Stimulated activated memory B cell treated with anti-CD40 and anti-IgM and Interleukin-4, amounts not matched to agents 10 μg/mL and 1 μg/mL and 100 μg/mL, for 72 hours (primary cell): ENCODE measurements around the gene MEIG1.
"Not testable (repeated sequence)": the region's sequence is repeated elsewhere in the genome, so short reads cannot be mapped to it uniquely, and the experiment has no call there.

Experiments used
- ATAC-seq: fragments of 150-1000 bp; cut with Tn5 transposase; 2 replicates; pipeline ENCODE4 v1.10.0; 2021
- H3K27ac Mint-ChIP-seq: one replicate; pipeline ENCODE4 v1.8.0; 2022; ENCODE audit warnings: mild to moderate bottlenecking, mixed read lengths
- H3K27me3 Mint-ChIP-seq: one replicate; pipeline ENCODE4 v1.8.0; 2022; ENCODE audit warnings: mixed read lengths
- H3K36me3 Mint-ChIP-seq: one replicate; pipeline ENCODE4 v1.8.0; 2022; ENCODE audit warnings: mixed read lengths
- H3K4me1 Mint-ChIP-seq: one replicate; pipeline ENCODE4 v1.8.0; 2022; ENCODE audit warnings: mixed read lengths
- H3K4me3 Mint-ChIP-seq: one replicate; pipeline ENCODE4 v1.8.0; 2022; ENCODE audit warnings: mild to moderate bottlenecking, moderate library complexity, mixed read lengths
- H3K9me3 Mint-ChIP-seq: one replicate; pipeline ENCODE4 v1.8.0; 2022; ENCODE audit warnings: mixed read lengths

MEIG1 gene, protein sequence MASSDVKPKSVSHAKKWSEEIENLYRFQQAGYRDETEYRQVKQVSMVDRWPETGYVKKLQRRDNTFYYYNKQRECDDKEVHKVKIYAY

DNA sequence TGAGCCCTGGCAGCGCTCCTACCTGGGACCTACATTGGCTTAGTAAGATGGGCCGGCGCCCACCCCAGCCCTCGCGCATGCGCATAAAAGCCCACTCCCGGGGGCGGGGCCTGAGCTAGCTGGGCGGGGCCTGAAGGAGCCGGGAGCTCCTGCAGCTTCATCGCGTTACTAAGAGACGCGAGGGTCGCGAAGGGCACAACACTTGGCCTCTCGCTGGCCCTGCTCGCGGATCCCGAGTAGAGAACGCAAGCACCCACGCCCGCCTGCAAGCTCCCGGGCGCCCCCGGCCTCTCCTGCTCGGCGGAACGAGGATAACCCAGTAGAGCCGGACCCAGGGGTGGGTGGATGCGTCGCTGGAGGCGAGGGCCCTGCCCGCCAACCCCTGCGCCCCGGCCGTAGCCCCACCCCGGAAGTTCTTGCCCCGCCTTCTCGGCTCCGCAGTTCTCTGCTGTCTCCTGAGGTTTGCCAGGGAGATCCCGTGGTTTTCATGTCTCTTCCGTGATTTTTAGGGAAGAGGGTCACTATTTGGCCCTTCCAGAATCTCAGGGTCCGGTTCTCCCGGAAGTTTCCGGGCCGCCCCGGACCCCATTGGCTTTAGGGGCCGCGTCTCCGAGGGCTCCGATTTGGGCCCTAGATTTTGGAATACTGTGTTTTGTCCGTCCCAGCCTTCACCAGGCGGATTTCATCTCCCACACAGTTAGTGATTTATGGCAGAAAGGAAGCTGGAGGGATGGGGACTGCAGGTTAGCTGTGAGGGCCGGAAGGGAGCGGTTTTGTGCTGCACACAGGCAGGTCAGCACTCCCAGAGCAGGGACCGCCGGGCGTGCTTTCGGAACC, at the start of gene MEIG1:
MEIG1 (plus strand) TSS at position 168 of the 837 bp plus-strand sequence. CDS start 7,081 bp downstream, outside the sequence.
- peak within 1 kb of the TSS; percentile 97 for H3K4me3 Mint-ChIP-seq
- peak within 1 kb of the TSS; percentile 99 for H3K27ac Mint-ChIP-seq
- ATAC-seq = peak; percentile 93
- H3K9me3 Mint-ChIP-seq = no peaks in the 10 kb centered on the region
- peaks cover 22% of the 10 kb centered on the region for H3K4me1 Mint-ChIP-seq
- no peaks in the 10 kb centered on the region for H3K36me3 Mint-ChIP-seq
- no peaks in the 10 kb centered on the region for H3K27me3 Mint-ChIP-seq

DNA sequence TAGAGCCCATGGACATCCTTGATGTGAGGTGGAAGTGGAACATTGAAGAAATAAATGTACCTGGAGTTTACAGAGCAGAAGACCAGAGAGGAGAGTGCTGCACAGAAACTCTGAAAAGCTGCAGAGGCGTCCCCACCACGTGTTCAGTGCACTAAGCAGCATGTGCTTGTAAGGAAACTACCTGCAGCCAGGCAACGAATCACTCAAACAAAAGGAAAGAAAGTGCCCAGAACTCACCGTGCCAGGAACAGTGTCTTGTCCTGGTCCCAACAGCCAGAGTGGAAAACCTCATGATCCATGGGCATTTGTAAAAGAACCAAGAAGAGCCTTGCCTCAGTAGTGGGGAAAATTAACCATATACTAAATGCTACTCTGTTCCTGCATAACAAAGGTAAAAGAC, 48.2 kb upstream of the MEIG1 start:
- peaks cover 82% of the 10 kb centered on the region for H3K36me3 Mint-ChIP-seq
- no peak overlapping the region for H3K4me3 Mint-ChIP-seq
- no peak overlapping the region for H3K27ac Mint-ChIP-seq
- H3K9me3 Mint-ChIP-seq = no peaks in the 10 kb centered on the region
- no peak for ATAC-seq
- no peaks in the 10 kb centered on the region for H3K27me3 Mint-ChIP-seq
- H3K4me1 Mint-ChIP-seq = peaks cover 11% of the 10 kb centered on the region

DNA sequence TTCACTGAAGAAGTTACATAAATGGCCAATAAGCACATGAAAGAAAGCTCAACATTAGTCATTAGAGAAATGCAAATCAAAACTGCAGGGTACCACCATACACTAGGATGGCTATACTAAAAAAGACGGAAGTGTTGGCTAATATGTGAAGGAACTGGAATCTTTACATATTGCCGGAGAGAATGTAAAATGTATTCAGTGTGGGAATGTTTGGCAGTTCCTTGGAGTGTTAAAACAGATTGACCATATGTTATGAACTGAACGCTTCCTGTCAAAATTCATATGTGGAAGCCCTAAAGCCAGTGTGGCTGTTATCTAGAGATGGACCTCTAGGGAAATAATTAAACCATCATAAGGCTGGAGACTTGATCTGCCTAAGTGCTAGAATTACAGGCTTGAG, 47.4 kb upstream of the MEIG1 start:
- peaks cover 14% of the 10 kb centered on the region for H3K4me1 Mint-ChIP-seq
- H3K27ac Mint-ChIP-seq = no peak overlapping the region
- peaks cover 90% of the 10 kb centered on the region for H3K36me3 Mint-ChIP-seq
- H3K4me3 Mint-ChIP-seq = no peak overlapping the region
- no peaks in the 10 kb centered on the region for H3K27me3 Mint-ChIP-seq
- no peaks in the 10 kb centered on the region for H3K9me3 Mint-ChIP-seq
- ATAC-seq = no peak

DNA sequence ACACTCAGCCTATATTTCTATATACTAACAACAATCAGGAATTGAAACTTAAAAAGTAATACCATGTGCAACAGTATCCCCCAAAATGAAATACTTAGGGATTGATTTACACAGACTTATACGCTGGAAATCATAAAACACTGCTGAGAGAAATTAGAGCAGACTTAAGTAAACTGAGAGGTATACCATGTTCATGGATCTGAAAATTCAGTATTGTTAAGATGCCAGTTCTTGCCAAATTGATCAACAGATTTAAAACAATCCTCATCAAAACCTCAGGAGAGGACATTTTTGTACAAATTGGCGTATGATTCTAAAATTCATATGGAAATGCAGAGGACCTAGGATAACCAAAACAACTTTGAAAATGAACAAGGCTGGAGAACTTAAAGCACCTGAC, 42.6 kb upstream of the MEIG1 start:
- no peak for ATAC-seq
- Mint-ChIP-seq H3K9me3 (no peaks in the 10 kb centered on the region), H3K27ac (no peak overlapping the region), H3K4me3 (no peak overlapping the region), H3K4me1 (peaks cover 14% of the 10 kb centered on the region), H3K36me3 (peaks cover 94% of the 10 kb centered on the region), H3K27me3 (no peaks in the 10 kb centered on the region)

DNA sequence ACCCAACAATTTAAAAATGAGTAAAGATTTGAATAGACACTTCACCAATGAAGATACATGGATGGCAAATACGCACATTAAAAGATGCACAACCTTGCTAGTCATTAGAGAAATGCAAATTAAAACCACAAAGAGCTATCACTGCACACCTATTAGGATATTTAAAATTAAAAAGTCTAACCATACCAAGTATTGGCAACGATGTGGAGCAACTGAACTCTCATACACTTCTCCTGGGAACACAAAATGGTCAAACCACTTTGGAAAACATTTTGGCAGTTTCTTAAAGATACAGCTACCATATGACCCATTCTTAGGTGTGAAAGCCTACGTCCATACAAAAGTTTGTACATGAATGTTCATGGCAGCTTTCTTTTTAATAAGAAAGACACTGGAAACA, 41.4 kb upstream of the MEIG1 start:
- no peak for ATAC-seq
- Mint-ChIP-seq H3K4me1 (peaks cover 14% of the 10 kb centered on the region), H3K9me3 (no peaks in the 10 kb centered on the region), H3K36me3 (peaks cover 95% of the 10 kb centered on the region), H3K4me3 (no peak overlapping the region), H3K27me3 (no peaks in the 10 kb centered on the region), H3K27ac (no peak overlapping the region)

DNA sequence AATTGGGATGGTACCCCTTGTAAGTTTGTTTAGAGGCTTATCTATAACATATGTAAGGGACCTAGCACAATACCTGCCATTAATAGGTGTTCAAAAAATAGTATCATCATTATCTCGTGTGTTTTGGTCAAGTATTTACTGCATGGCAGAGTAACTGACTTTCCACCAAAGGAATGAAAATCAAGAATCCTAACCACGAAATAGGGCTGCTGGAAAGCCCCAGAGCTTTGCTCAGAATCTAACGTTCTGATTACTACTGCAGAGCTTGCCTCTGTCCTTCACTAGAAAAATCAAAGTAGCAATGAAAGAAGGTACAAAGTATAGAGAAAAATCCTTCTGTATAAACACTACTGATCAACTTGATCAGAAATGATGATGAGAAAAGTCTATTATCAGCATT, 40.2 kb upstream of the MEIG1 start:
- Mint-ChIP-seq H3K9me3 (no peaks in the 10 kb centered on the region), H3K4me1 (peaks cover 14% of the 10 kb centered on the region), H3K27me3 (no peaks in the 10 kb centered on the region), H3K27ac (no peak overlapping the region), H3K4me3 (no peak overlapping the region), H3K36me3 (peaks cover 92% of the 10 kb centered on the region)
- no peak for ATAC-seq

DNA sequence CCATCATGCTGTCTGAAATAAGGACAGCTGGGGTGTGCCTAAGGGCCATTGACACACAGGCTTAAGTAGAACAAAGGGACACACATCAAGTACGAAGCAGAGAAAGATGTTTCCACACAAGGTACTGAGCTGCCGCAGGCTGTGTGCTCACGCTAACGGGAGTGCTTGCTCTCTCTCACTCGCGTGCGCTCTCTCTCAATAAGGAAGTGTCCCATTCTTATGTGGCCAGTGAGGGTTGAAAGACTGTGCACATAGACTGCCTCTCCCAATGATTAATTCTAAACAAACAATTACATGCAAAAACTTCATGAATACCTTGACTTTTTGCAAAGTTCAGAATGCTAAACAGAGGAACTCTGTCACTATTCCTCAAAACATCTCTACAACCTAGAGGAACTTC, 35.2 kb upstream of the MEIG1 start:
- ATAC-seq = no peak
- H3K27me3 Mint-ChIP-seq = no peaks in the 10 kb centered on the region
- H3K36me3 Mint-ChIP-seq = peaks cover 68% of the 10 kb centered on the region
- H3K4me1 Mint-ChIP-seq = peaks cover 28% of the 10 kb centered on the region
- no peak overlapping the region for H3K27ac Mint-ChIP-seq
- no peaks in the 10 kb centered on the region for H3K9me3 Mint-ChIP-seq
- H3K4me3 Mint-ChIP-seq = no peak overlapping the region

DNA sequence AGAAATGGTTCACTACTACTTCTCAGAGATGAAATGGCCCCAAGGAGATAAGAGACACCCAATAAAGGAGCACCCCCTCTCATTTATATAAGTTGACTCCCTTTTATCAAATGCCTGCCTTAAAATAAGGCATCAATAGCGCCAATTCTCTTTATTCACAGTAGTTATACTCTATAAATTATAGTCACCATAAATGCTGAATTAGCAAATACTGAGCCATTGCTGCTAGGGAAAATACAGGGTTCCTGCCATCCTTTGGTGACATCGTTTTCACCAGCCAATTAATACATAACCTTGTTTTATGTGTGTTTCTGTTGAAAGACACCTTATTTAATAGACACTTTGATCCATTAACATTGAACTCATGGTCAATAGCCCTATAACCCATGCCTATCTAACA, 33.9 kb upstream of the MEIG1 start:
- peaks cover 56% of the 10 kb centered on the region for H3K36me3 Mint-ChIP-seq
- H3K4me3 Mint-ChIP-seq = no peak overlapping the region
- no peak for ATAC-seq
- H3K9me3 Mint-ChIP-seq = no peaks in the 10 kb centered on the region
- peaks cover 28% of the 10 kb centered on the region for H3K4me1 Mint-ChIP-seq
- H3K27ac Mint-ChIP-seq = no peak overlapping the region
- H3K27me3 Mint-ChIP-seq = no peaks in the 10 kb centered on the region

DNA sequence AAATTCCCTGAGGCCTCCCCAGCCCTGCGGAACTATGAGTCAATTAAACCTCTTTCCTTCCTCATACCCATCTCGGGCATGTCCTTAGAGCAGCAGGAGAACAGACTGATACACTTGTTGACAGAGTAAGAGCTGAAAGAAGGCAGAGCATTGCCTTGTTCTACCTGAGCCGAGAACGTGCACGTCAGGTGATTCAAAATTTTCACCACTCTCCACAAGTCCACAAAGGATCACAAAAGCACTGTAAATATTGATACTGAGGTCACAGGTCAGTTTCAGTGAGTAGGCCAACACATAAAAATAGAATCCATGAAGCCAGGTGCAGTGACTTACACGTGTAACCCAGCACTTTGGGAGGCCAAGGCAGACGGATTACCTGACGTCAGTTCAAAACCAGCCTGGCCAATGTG, 33.1 kb upstream of the MEIG1 start:
- Mint-ChIP-seq H3K4me1 (peaks cover 28% of the 10 kb centered on the region), H3K27ac (peak overlapping the region; percentile 80), H3K4me3 (peak overlapping the region; percentile 71), H3K36me3 (peaks cover 48% of the 10 kb centered on the region), H3K9me3 (no peaks in the 10 kb centered on the region), H3K27me3 (no peaks in the 10 kb centered on the region)
- peak; percentile 58 for ATAC-seq

DNA sequence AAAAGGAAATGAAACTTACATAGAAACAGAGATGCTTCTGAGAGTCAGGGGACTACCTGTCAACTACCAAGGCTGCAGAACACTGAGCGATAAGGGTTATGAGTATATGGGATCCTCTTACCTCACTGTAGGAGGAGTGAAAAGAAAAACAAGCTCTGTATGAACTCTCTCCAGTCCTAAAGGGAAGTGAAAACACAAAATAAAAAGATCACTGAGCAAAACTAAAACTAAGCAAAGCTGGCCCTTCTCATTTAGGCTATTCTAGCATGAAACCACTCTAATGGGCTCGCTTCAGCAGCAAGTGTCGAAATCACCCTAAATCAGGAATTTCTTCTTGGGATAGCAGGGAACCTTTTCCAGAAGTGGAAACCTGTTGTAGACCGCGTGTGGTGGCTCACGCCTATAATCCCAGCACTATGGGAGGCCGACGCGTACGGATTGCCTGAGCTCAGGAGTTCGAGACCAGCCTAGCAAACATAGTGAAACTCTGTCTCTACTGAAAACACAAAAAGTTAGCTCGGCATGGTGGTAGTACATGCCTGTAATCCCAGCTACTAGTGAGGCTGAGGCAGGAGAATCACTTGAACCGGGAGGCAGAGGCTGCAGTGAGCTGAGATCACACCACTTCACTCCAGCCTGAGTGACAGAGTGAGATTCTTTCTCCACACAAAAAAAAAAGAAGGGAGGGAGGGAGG, 32.3 kb upstream of the MEIG1 start:
- peak; percentile 99 for ATAC-seq
- Mint-ChIP-seq H3K36me3 (peaks cover 47% of the 10 kb centered on the region), H3K4me1 (peaks cover 28% of the 10 kb centered on the region), H3K9me3 (no peaks in the 10 kb centered on the region), H3K4me3 (peak overlapping the region; percentile 71), H3K27ac (peak overlapping the region; percentile 80), H3K27me3 (no peaks in the 10 kb centered on the region)

DNA sequence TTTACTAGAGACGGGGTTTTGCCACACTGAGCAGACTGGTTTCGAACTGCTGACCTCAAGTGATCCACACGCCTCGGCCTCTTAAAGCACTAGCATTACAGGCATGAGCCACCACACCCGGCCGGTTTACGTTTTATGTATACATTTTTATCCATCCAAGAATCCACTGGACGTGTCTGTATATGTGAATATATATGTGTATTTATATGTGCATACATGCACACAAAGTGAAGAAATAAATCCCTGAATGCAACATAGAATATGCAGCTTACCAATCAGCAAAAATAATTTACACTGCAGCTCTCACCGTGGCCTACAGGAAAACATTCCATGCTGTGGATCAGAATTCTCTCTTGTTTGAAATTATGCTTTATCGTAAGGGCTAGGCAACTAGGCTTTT, 28.6 kb upstream of the MEIG1 start:
- ATAC-seq = no peak
- Mint-ChIP-seq H3K4me3 (no peak overlapping the region), H3K36me3 (peaks cover 35% of the 10 kb centered on the region), H3K4me1 (peaks cover 27% of the 10 kb centered on the region), H3K9me3 (no peaks in the 10 kb centered on the region), H3K27ac (no peak overlapping the region), H3K27me3 (no peaks in the 10 kb centered on the region)

DNA sequence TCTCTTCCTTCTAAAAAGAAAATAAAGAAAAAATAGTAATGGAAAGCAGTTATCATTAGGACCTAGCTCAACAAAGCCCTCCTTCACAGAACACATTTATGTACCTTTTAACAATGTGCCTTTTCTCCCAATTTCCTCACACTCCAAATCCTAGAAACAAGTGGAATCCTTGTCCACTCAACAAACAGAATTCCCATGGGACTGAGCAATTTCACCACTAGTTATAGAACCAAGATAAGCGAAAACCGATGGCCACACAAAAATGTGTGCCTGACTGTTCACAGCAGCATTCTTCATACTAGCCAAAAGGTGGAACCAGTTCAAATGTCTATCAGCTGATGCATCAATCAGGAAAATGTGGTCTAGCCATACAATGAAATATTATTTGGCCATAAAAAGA, 22.6 kb upstream of the MEIG1 start:
- Mint-ChIP-seq H3K36me3 (peaks cover 33% of the 10 kb centered on the region), H3K4me3 (no peak overlapping the region), H3K27me3 (no peaks in the 10 kb centered on the region), H3K4me1 (peaks cover 6% of the 10 kb centered on the region), H3K9me3 (no peaks in the 10 kb centered on the region), H3K27ac (no peak overlapping the region)
- ATAC-seq = no peak

DNA sequence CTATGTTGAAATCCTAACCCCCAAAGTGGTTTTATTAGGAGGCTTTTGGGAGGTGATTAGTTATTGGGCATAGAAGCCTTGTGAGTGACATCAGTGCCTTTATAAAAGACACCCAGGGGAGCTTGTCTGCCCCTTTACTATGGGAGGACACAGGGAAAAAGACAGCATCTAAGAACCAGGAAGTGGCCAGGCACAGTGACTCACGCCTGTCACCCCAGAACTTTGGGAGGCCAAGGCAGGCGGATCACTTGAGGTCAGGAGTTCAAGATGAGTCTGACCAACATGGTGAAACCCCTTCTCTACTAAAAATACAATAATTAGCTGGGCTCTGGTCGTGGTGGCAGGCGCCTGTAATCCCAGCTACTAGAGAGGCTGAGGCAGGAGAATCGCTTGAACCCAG, 20.2 kb upstream of the MEIG1 start:
- H3K27me3 Mint-ChIP-seq, H3K9me3 Mint-ChIP-seq, ATAC-seq, H3K4me3 Mint-ChIP-seq: not testable (repeated sequence)
- Mint-ChIP-seq H3K36me3 (peaks cover 26% of the 10 kb centered on the region), H3K27ac (peak overlapping the region; percentile 24), H3K4me1 (peaks cover 26% of the 10 kb centered on the region)

DNA sequence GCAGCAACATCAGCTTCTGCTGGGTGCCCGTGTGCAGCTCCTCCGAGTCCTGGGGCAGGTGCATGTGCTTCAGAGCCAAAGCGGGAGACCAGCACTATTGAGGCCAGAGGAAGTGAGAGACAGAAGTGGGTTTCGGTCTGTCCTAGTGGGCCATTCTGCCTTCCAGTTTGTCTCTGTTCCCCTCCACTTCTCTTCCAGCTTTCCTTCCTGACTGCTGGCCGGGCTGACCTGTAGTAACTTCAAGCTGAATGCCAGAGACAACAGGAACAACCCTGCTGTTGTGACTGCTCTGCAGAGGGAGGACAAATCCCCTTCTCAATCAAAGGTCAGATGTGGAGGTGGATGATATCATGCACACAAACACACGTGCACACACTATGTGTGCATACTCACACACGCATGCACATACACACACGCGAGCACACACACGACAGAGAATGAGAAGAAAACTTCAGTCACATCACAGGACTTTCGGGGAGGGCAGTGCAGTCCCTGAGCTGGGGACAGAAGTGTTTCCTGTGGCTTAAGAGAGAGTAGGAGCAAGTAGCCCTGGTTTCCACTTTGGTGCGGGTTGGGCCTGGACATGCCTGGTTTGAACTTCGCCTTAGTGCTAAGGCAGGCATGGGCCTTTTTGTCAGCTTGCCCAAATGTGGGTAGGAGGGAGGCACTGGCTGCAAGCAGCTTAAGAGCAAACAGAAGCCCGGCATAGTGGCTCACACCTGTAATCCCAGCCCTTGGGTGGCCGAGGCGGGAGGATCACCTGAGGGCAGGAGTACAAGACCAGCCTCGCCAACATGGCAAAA, 16.8 kb upstream of the MEIG1 start:
- not testable (repeated sequence) for H3K27me3 Mint-ChIP-seq, H3K9me3 Mint-ChIP-seq, H3K4me3 Mint-ChIP-seq
- ATAC-seq = peak; percentile 95
- peaks cover 23% of the 10 kb centered on the region for H3K36me3 Mint-ChIP-seq
- peaks cover 20% of the 10 kb centered on the region for H3K4me1 Mint-ChIP-seq
- peak overlapping the region; percentile 68 for H3K27ac Mint-ChIP-seq

DNA sequence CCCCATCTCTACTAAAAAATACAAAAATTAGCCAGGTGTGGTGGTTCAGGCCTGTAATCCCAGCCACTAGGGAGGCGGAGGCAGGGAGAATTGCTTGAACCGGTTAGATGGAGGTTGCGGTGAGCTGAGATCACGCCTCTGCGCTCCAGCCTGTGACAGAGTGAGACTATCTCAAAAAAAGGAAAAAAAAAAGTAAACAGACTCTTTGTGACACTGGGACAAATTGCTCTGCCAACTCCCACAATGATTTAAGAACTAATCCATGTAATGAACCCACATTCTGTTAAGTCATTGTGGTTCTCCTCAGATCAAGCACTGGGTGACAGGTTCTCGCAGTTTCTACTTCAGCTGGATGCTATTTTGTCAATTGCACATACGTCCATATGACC, 16.2 kb upstream of the MEIG1 start:
- H3K9me3 Mint-ChIP-seq, H3K27me3 Mint-ChIP-seq, ATAC-seq, H3K4me3 Mint-ChIP-seq: not testable (repeated sequence)
- Mint-ChIP-seq H3K4me1 (peaks cover 20% of the 10 kb centered on the region), H3K36me3 (peaks cover 21% of the 10 kb centered on the region), H3K27ac (peak overlapping the region; percentile 68)
